ENCODE measurements around the gene TTC22.

The TTC22 gene

GRCh38 chr1:54800899-54801759 lies at the start of gene TTC22:
Gene TTC22 (minus strand): TSS chr1:54801323. CDS start chr1:54801163, 160 bp downstream.
- FAIRE-seq: no peak

- no peak for FAIRE-seq
These were observed 49.6 kb upstream of the TTC22 start for GRCh38 chr1:54850737-54851136.

- FAIRE-seq: no peak
These were observed 49.1 kb upstream of the TTC22 start for GRCh38 chr1:54850069-54850730.

GRCh38 chr1:54849219-54850068 lies 48.3 kb upstream of the TTC22 start:
- FAIRE-seq: no peak

GRCh38 chr1:54848134-54848948 lies 47.2 kb upstream of the TTC22 start:
- no peak for FAIRE-seq

GRCh38 chr1:54846716-54847284 lies 45.7 kb upstream of the TTC22 start:
- FAIRE-seq: no peak

GRCh38 chr1:54846301-54846700 lies 45.2 kb upstream of the TTC22 start:
- FAIRE-seq: no peak

GRCh38 chr1:54845772-54846171 lies 44.6 kb upstream of the TTC22 start:
- FAIRE-seq: no peak

- FAIRE-seq: no peak
These were observed 43.4 kb upstream of the TTC22 start for GRCh38 chr1:54844564-54844963.

GRCh38 chr1:54843449-54843848 lies 42.3 kb upstream of the TTC22 start:
- FAIRE-seq: no peak

GRCh38 chr1:54842963-54843362 lies 41.8 kb upstream of the TTC22 start:
- FAIRE-seq: no peak

- no peak for FAIRE-seq
These were observed 41.2 kb upstream of the TTC22 start for GRCh38 chr1:54842206-54842915.

GRCh38 chr1:54839824-54840223 lies 38.7 kb upstream of the TTC22 start:
- no peak for FAIRE-seq

- no peak for FAIRE-seq
These were observed 37.5 kb upstream of the TTC22 start for GRCh38 chr1:54838565-54839180.

- no peak for FAIRE-seq
These were observed 36.1 kb upstream of the TTC22 start for GRCh38 chr1:54837002-54837853.

- no peak for FAIRE-seq
These were observed 35.5 kb upstream of the TTC22 start for GRCh38 chr1:54836594-54836993.

- FAIRE-seq: no peak
These were observed 34.8 kb upstream of the TTC22 start for GRCh38 chr1:54835970-54836369.

GRCh38 chr1:54835131-54835898 lies 34.2 kb upstream of the TTC22 start:
- FAIRE-seq: no peak

GRCh38 chr1:54834007-54834541 lies 33.0 kb upstream of the TTC22 start:
- no peak for FAIRE-seq
